T-helper 2 cell (primary cell): ENCODE data around the gene CTTNBP2.

Experiments
- DNase-seq, 5 experiments: peaks; one replicate each; pipeline versions ENCODE4 v3.0.0 to v3.0.0-alpha.2; 2012 to 2022
- total RNA-seq, 2 donors: gene quantifications; one replicate each; lab custom pipeline; 2026; lab: John Stamatoyannopoulos, UW

Gene CTTNBP2
- total RNA-seq, result 0 to 0.07 reads per million in 2 donors

DNA sequence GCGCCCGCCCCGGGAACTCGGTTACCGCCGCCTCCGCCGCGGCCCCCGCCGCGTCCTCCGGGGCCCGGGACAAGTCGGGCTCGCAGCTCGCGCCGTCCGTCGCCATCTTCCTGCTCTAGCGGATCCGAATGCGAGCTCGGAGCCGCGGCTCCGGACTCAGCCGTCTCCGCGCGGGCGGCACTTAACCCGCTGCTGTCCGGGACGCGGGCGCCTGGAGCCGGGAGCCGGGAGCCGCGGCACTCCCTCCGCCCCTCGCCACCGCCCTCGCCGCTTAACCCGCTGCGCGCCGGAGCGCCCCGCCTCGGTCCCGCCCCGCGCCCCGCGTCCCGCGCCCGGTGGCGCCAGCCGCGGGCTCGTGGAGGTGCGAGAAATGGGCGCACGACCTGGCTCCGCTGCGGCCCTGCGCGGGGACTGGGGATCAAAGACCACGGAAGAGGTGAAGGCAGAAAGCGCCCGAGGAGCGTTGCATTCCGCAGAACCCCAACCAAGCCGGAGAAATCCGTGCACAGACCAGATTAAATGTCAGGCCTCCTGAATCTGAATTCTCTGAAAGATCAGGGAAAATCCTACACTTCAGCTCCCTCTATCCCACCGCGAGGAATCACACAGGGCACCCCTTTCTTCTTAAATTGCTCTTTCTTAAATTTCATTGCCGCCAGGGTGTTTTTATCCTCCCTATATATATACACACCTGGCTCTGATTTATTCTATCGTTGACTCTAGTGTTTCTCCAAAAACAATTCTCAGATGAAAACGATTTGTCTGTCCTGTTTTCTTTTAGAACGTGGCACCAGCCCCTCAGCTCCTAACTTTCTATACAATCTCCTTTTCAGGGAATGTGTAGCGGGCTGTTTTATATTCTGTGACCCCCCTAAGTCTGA is at the start of gene CTTNBP2:
Gene CTTNBP2 (minus strand): TSS at position 132 of the 881 bp plus-strand sequence. CDS start 26 bp downstream, at position 106.
- DNase-seq, result peak in 1 of 5 experiments; percentile 16

DNA sequence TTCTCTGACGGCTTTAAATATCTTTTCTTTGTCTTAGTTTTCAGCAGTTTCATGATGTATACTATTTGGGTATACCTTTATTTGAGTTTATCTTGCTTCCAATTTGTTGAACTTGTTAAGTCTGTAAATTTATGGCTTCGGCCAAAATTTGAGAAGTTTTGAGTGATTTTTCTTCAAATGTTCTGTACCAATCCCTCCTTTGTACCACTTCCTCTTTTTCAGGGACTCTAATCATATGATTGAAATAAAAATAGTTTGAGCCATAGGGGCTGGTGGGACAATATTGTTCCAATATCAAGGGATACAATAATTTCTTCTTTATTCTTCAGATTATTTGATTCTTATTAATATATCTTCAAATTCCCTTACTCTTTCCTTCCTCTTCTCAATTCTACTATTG is 43.1 kb upstream of the CTTNBP2 start:
- no peak for DNase-seq

DNA sequence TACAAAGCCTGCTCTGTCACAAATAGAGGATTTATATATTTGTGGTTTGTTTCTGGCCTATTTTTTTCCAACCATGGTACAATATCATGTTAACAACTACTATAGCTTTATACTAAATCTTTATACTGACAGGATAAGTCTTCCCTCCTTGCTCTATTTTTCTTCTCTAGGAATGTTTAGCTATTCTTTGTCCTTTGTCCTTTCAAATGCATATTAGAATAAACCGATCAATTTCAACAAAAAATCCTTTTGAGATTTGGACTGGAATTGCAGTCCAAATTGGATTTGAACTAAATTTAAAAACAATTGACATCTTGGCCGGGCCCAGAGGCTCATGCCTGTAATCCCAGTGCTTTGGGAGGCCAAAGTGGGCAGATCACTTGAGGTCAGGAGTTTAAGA is 39.2 kb upstream of the CTTNBP2 start:
- no peak for DNase-seq

DNA sequence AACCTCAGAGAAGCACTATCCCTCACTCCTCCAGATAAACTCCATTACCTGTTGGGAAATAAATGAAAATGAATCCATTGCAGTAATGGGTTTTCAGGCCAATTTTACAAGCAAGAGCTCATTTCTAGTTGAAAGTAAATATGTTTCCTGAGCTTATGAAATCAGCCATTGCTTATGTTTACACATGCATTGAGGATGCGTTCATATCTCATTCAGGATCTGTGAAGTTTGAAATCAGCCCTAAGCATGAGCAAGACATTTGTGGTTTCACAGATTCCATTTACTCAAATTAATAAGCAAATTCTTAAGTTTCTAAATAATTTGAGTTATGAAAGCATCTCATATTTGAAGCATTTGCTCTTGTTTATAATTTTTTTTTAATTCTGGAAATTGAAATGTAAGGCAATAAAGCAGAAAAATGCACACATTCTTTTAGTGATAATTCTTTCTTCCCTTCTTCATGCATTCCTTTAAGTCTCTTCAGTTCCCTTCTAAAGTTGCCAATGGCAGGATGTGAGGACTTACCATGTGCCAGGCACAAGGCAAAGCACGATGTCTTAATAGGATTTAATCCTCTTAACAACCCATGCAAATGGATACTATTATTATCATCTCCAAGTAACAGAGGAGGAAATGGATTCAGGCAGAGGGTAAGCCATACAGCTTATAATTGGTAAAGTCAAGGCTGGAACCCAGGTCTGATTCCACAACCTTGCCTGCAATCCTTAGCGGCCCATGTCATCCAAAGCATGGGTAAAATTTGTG is 35.0 kb upstream of the CTTNBP2 start:
- DNase-seq, result no peak

- no peak for DNase-seq
These were observed 33.9 kb upstream of the CTTNBP2 start for GRCh38 chr7:117907049-117907640.

- DNase-seq, result no peak
These were observed 29.2 kb upstream of the CTTNBP2 start for GRCh38 chr7:117902314-117902889.

DNA sequence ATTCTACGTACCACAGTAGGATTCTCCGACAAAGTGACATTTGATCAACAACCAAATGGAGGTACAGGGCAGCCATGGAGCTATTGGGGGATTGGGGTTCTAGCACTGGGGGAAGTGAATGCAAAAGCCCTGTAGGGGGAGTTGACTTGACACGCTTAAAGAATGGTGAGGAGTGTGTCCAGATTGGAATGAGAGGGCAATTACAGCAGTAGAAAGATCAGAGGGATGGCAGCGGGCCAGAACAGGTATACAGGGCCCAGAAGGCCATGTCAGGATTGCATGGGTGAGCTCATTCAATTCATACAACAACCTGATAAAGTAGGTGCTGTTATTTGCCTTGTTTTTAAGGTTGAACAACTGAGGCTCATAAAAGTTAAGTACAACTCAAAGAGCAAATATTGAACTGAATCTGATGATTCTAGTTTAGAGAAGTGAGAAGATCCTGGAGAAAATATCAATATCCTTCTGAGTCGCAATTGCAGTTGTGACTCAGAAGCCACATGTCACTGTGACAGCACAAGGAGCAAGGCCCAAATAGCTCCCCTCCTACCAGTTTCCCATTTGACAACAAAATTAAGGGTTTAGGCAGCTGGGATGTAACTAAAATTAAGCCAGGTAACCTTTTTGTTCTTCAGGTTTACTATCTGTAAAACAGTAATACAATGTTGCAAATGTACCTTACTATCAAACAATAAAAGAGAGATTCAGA is 28.0 kb upstream of the CTTNBP2 start:
- DNase-seq, result no peak

DNA sequence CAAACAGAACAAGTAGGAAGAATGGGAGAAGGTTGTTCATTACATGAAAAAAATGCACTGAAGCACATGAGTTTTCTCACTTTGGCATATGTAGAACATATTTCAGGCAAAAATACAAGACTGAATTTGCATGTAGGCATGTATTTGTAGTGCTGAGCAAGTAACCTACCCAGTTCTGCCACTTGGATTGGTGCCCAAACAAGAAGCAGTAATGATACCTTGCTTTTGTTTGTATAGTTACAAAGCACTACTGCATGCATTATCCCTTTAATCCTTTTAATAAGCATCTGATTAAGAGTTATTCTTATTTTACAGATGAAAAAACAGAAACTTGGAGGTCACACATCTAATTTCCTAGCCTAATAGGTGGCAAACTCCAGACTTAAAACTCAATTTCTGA is 23.1 kb upstream of the CTTNBP2 start:
- DNase-seq, result no peak

- no peak for DNase-seq
These were observed 22.0 kb upstream of the CTTNBP2 start for GRCh38 chr7:117895276-117895675.

GRCh38 chr7:117894037-117894436 is 20.8 kb upstream of the CTTNBP2 start:
- no peak for DNase-seq

GRCh38 chr7:117892821-117893220 is 19.6 kb upstream of the CTTNBP2 start:
- no peak for DNase-seq

DNA sequence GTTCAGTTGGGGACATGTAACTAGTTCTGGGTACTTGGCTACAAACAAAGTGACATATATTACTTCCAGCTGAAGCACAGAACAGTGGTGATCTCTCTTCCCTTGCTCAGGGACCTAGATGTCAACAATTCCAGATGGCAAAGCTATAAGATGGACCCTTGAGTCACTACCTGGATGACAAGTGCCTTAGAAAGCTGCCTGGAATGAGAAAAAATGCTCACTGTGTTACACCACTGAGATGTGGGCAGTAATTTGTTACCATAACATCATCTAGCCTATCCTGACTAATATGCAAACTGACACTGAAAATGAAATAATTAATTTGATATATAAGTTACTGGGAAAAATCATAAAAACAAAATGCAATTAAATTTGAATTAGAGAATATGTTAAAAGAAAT is 16.4 kb upstream of the CTTNBP2 start:
- no peak for DNase-seq

DNA sequence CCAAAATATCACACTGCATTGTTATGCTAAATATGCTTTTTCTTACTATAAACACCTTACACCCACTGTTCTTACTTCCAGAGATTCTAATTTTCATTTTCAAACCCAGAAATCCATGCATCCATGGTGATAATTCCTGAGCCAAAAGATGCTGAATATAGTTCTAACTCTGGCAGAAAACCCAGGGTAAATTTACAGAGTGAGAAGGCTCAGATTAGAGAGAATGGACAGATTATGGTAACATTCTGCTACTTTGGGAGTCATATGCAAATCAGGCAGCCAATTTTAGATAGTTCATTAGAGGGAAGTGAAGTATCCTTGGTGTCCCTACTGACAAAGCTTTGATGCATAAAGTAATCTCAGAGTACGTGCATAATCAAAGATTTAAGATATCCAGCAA is 15.4 kb upstream of the CTTNBP2 start:
- no peak for DNase-seq

- DNase-seq, result no peak
These were observed 9.4 kb upstream of the CTTNBP2 start for GRCh38 chr7:117882594-117882993.

GRCh38 chr7:117876761-117877160 is 3.5 kb upstream of the CTTNBP2 start:
- DNase-seq, result no peak

- no peak for DNase-seq
These were observed 2.3 kb upstream of the CTTNBP2 start for GRCh38 chr7:117875566-117875965.

GRCh38 chr7:117874191-117874700 is 1.0 kb upstream of the CTTNBP2 start:
- no peak for DNase-seq

GRCh38 chr7:117872561-117873309 is 506 bp downstream of the CTTNBP2 start:
- no peak for DNase-seq

- DNase-seq, result no peak
These were observed 1.3 kb downstream of the CTTNBP2 start for GRCh38 chr7:117871778-117872538.

DNA sequence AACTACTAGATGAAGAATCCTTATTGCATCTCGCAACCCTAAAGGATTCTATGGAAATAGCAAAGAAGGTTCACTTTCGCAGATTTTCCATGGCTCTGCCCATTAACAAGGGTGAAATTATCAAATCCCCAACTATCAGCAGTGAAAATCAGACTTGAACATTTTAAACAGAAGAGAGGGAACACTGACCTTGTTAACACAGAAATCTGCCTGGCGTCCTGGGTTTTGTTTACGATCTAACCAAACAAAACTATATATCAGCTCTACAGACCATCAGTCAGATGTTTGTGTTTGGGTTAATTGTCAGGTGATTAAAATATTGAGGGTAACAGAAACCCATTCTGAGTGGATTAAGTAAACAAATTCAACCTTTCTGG is 1.9 kb downstream of the CTTNBP2 start:
- DNase-seq, result no peak
